ENCODE measurements around the gene ELOVL2. TPM values are rescaled to one million over a fixed set of nuclear protein-coding genes. Genes with fewer than 3 reads are reported as not detected.

ELOVL2 gene
- total RNA-seq, 1 donor from 2014 or later, result 1.4 TPM

- H3K9me3 ChIP-seq (replicated peaks), result no peaks in the 10 kb centered on the region
- H3K4me3 ChIP-seq, result no peak overlapping the region
- no peak for TF ChIP-seq CTCF (IDR thresholded peaks at IDR 0.05; ENCODE audit: borderline replicate concordance)
- no peak overlapping the region for H3K27ac ChIP-seq (replicated peaks)
- DNase-seq, result no peak
- H3K4me1 ChIP-seq, result no peaks in the 10 kb centered on the region
- H3K27me3 ChIP-seq (ENCODE audit: low read depth), result no peaks in the 10 kb centered on the region
- H3K36me3 ChIP-seq, result no peaks in the 10 kb centered on the region
- intact Hi-C loops (cut with micrococcal nuclease), result no loop called here
Measured at GRCh38 chr6:11076540-11076939, 32.4 kb upstream of the ELOVL2 start.

DNA sequence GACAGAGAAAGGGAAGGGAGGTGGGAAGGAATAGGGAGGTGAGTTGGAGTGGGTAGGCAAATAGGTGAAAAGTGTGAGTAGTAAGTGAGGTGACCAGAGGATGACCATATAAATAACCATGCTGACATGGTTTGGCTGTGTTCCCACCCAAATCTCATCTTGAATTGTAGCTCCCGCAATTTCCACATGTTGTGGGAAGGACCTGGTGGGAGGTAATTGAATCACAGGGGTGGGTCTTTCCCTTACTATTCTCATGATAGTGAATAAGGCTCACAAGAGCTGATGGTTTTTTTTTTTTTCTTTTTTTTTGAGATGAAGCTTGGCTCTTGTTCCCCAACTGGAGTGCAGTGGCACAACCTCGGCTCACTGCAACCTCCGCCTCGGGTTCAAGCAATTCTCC lies 28.0 kb upstream of the ELOVL2 start:
- DNase-seq, result no peak
- H3K27me3 ChIP-seq (ENCODE audit: low read depth), result peaks cover 3% of the 10 kb centered on the region
- H3K27ac ChIP-seq (replicated peaks), result no peak overlapping the region
- no peaks in the 10 kb centered on the region for H3K9me3 ChIP-seq (replicated peaks)
- H3K4me3 ChIP-seq, result no peak overlapping the region
- intact Hi-C loops (cut with micrococcal nuclease), result no loop called here
- TF ChIP-seq CTCF (IDR thresholded peaks at IDR 0.05; ENCODE audit: borderline replicate concordance), result no peak
- no peaks in the 10 kb centered on the region for H3K4me1 ChIP-seq
- no peaks in the 10 kb centered on the region for H3K36me3 ChIP-seq

DNA sequence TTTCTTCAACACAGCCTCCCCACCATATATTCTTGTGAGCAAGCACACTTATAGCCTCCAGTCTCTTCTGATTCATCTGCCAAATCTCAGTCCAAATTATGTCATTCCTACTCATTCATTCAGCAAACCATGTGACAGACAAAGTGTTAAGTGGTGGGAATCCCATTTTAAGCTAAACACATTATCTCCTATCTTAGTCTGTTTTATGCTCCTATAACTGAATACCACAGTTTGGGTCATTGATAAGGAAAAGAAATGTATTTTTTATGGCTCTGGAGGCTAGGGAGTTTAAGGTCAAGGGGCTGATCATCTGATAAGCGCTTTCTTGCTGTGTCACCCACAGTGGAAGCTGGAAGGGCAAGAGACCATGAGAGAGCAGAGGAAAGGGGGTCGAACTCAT lies 25.7 kb upstream of the ELOVL2 start:
- Histone ChIP-seq H3K4me1 (no peaks in the 10 kb centered on the region), H3K27me3 (ENCODE audit: low read depth) (peaks cover 3% of the 10 kb centered on the region), H3K9me3 (replicated peaks) (no peaks in the 10 kb centered on the region), H3K4me3 (no peak overlapping the region), H3K36me3 (no peaks in the 10 kb centered on the region), H3K27ac (replicated peaks) (no peak overlapping the region)
- intact Hi-C loops (cut with micrococcal nuclease), result loop anchor here (2.0 kb wide), 1 partner anchor 117 kb away; no protein-coding TSS in a partner anchor
- DNase-seq, result no peak
- TF ChIP-seq CTCF (IDR thresholded peaks at IDR 0.05; ENCODE audit: borderline replicate concordance), result no peak

- no peak overlapping the region for H3K4me3 ChIP-seq
- no peaks in the 10 kb centered on the region for H3K9me3 ChIP-seq (replicated peaks)
- no peaks in the 10 kb centered on the region for H3K36me3 ChIP-seq
- intact Hi-C loops (cut with micrococcal nuclease), result no loop called here
- H3K4me1 ChIP-seq, result no peaks in the 10 kb centered on the region
- no peak for TF ChIP-seq CTCF (IDR thresholded peaks at IDR 0.05; ENCODE audit: borderline replicate concordance)
- H3K27ac ChIP-seq (replicated peaks), result no peak overlapping the region
- peaks cover 3% of the 10 kb centered on the region for H3K27me3 ChIP-seq (ENCODE audit: low read depth)
- DNase-seq, result no peak
Measured at GRCh38 chr6:11067348-11067747, 23.2 kb upstream of the ELOVL2 start.

DNA sequence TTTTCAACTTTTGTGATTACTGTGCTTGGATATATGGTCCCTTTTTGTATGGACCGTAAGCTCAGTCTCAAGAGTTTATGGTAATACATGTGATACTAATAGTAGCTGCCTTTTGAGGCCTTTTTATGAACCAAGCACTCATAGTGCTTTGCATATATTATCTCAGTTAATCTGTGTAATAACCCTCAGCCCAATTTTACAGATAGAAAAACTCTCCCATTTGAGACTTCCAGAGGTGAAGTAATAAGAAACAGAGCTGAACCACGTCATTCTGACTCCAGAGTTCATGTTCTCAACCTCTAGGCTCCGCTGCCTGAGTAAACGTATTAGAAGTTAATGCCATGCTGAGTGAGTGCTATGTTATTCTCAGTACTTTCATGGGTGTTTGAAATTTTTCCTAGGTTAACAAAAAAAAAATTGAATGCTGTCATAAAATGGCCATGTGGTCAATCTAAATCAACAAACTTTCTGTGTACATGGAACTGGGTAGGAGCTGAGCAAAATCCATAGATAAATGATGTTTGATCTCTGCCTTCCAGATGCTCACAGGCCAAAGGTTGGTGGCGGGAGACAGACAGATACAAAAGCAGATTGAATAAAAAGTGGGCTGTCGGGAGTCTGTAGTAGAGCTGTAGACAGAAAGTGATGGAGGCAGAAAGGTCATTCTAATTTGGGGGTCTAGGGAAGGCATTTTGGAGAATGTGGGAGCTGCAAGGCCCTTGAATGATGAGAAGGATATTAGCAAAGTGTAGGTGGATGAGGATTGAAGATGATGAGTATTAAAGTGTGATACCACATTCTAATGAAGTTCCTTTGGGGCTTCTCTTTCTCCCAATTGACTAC lies 22.6 kb upstream of the ELOVL2 start:
- H3K4me1 ChIP-seq, result no peaks in the 10 kb centered on the region
- H3K36me3 ChIP-seq, result no peaks in the 10 kb centered on the region
- H3K27me3 ChIP-seq (ENCODE audit: low read depth), result peaks cover 8% of the 10 kb centered on the region
- H3K27ac ChIP-seq (replicated peaks), result no peak overlapping the region
- no peak for DNase-seq
- intact Hi-C loops (cut with micrococcal nuclease), result no loop called here
- TF ChIP-seq CTCF (IDR thresholded peaks at IDR 0.05; ENCODE audit: borderline replicate concordance), result no peak
- no peaks in the 10 kb centered on the region for H3K9me3 ChIP-seq (replicated peaks)
- no peak overlapping the region for H3K4me3 ChIP-seq

Data from left ventricle myocardium inferior (tissue), 1 donor.